Breast epithelium (tissue), 3 donors: Measurements from ENCODE around the gene ARHGAP21.

Experiments used
- CTCF ChIP-seq, 3 donors: fragments of 450-650 bp; IDR thresholded peaks; one replicate each; pipeline ENCODE4 v1.5.1; 2016 to 2017; ENCODE audit warnings: antibody characterized with exemption in 3 of 3, mild to moderate bottlenecking in 3 of 3, moderate library complexity in 3 of 3
- POLR2A ChIP-seq: fragments of 450-650 bp; IDR thresholded peaks from one replicate; pipeline ENCODE4 v1.6.1; 2016; ENCODE audit warnings: antibody characterized with exemption, mild to moderate bottlenecking, moderate library complexity
- POLR2AphosphoS5 ChIP-seq, 3 donors: sonication (generic); formaldehyde crosslinking; IDR thresholded peaks; one replicate each; pipeline ENCODE4 v1.6.1; 2017; ENCODE audit warnings: antibody characterized with exemption in 3 of 3

DNA sequence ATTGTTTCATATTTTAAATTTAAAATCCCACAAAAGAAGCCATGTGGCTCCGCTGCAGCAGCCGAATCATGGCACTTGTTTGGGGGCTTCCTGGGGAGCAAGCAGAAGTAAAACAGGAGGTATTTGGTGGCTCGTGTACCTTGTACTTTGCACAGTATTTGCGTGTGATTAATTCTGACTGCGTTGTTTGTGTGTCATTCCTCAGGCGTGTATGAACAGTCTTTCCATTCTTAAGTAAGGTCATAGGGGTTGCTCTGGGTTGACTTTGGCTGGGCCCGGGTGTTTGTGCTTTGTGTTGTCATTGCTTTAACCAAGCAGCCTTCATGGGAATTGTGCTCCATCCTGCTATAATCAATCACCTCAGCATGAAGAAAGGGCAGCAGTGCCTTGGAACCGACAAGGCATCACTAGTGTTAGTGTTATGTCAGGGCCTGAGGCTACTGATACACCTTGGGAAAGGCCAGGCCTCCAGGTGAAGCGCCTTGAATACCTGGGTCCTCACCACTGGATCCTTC lies 182.4 kb downstream of the ARHGAP21 start:
- no peak for TF ChIP-seq CTCF (IDR thresholded peaks at IDR 0.05)
- no peak for TF ChIP-seq POLR2AphosphoS5 (IDR thresholded peaks at IDR 0.05)
- TF ChIP-seq POLR2A: no peak
